Left forelimb (tissue), 1 donor: ENCODE measurements around the gene PIK3CA.
"Not testable (repeated sequence)": the region's sequence is repeated elsewhere in the genome, so short reads cannot be mapped to it uniquely, and the experiment has no call there.

Experiments
- DNase-seq: peaks from one replicate; pipeline ENCODE4 v3.0.0-alpha.2; 2018; ENCODE audit warnings: low spot score

PIK3CA gene

GRCh38 chr3:179147873-179148615, at the start of gene PIK3CA:
TSS of gene PIK3CA (plus strand) at chr3:179148357. CDS start at chr3:179198826, 50,469 bp downstream.
- DNase-seq = peak; percentile 94

GRCh38 chr3:179098388-179099077, 49.6 kb upstream of the PIK3CA start:
- DNase-seq = no peak

GRCh38 chr3:179100652-179101051, 47.5 kb upstream of the PIK3CA start:
- no peak for DNase-seq

DNA sequence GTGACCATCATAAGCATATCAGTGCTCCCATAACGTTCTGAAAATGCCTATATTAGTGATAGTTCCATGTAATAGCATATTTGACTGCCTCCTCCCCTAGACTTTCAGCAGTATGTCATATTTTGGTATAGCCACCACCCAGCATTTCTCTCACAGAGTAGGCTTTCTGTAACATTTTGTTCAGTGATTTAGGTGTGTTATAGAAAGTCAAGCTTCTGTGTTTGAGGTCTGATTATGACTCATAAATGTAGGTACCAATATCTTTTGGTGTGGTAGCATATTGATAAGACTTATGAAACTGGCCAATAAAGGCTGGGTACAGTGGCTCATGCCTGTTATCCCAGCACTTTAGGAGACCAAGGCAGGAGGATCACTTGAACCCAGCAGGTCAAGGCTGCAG, 42.3 kb upstream of the PIK3CA start:
- no peak for DNase-seq

GRCh38 chr3:179107617-179108016, 40.5 kb upstream of the PIK3CA start:
- DNase-seq = no peak

GRCh38 chr3:179108086-179108485, 40.1 kb upstream of the PIK3CA start:
- DNase-seq = no peak

DNA sequence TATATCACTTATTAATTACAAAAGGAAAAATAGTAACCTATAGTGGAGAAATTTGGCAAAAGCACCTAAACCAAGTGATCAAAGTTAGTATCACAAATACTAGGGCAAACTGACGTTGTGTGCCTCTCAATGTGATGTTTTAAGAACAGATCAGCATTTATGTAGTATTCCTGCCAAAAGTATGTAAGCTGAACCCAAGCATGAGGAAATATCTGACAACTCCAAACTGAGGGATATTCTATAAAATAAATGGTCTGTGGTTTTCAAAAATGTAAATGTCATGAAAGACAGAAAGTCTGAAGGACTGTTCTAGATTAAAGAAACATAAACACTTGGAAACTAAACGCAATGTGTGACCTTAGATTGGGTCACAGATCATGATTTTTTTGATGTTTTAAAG, 34.3 kb upstream of the PIK3CA start:
- DNase-seq = no peak

GRCh38 chr3:179115444-179115843, 32.7 kb upstream of the PIK3CA start:
- DNase-seq = not testable (repeated sequence)

- DNase-seq = no peak
Measured at GRCh38 chr3:179116816-179117215, 31.3 kb upstream of the PIK3CA start.

- not testable (repeated sequence) for DNase-seq
Measured at GRCh38 chr3:179132191-179132890, 15.8 kb upstream of the PIK3CA start.

DNA sequence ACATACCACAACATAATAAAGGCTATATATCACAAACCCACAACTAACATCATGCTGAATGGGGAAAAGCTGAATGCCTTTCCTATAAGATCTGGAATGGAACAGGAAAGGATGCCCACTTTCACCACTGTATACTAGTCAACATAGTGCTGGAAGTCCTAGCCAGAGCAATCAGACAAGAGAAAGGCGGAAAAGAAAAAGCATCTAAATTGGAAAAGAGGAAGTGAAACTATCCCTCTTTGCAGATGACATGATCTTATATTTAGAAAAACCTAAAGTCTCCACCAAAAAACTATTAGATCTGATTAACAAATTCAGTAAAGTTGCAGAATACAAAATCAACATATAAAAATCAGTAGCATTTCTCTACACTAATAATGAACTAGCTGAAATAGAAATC, 14.6 kb upstream of the PIK3CA start:
- DNase-seq = no peak

- no peak for DNase-seq
Measured at GRCh38 chr3:179136195-179136594, 12.0 kb upstream of the PIK3CA start.

- DNase-seq = no peak
Measured at GRCh38 chr3:179141890-179142289, 6.3 kb upstream of the PIK3CA start.

DNA sequence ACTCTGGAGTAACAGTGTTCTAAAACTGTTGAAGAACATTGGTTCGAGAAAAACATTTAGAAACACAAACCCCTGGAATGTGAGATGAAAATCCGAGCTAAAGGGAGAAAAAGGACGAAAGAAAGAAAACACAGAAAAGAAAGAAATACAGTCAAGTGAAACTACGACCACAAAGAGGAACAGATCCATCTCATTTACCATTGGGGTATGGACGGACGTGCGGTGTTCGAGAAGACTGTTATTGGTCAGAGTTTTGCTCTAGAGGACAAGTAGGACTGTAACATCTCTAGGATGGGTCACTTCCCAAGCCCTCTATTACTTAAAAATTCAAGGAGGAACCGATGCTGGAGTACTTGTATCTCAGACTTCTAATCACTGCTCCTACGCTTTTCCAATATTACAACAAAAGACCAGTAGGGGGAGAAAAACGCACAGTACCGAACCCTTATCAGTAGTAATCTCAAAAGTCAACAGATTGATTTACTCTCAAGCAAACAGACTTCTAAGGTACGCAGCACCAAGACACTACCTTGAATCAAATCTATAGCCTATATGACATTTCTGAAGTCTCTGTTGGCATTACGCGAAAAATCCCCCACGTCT, 1.1 kb upstream of the PIK3CA start:
- peak; percentile 61 for DNase-seq

DNA sequence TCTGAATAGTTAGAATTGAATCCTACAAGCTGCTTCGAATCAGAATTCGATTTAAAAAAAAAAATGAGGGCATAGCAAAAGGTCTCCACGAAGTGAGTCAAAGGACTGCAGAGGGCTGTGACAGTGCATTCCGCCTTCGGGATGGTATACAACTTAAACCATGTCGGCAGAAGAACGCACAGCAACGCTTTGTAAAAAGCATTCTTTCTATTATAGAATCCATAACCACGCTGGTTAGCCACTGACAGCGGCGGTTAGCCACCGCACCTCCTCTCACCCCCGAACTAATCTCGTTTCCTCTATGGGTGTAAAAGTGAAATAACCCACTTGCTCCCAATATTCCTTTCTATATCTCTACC, 664 bp upstream of the PIK3CA start:
- no peak for DNase-seq

GRCh38 chr3:179148616-179149405, 654 bp downstream of the PIK3CA start:
- peak; percentile 78 for DNase-seq

- no peak for DNase-seq
Measured at GRCh38 chr3:179149406-179149867, 1.3 kb downstream of the PIK3CA start.

- DNase-seq = no peak
Measured at GRCh38 chr3:179149951-179150350, 1.8 kb downstream of the PIK3CA start.

DNA sequence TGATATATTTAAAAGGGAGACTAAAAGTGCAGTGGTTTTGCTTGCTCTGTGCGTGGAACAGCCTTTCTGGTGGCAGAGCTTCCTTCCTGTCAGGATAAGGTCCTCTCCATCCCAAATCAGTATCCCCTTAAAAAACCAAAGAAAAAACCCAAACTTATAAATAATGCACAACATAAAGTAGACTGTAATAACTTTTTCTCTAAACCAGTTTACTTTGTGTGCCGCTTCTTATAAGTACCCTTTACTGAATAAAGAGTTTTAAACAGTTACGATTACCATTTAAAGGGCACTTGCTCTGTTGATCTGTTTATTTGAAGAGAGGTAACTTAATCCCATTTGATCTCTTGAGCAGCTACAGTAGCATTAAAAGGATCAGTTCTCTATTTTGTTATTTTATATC, 2.5 kb downstream of the PIK3CA start:
- no peak for DNase-seq

DNA sequence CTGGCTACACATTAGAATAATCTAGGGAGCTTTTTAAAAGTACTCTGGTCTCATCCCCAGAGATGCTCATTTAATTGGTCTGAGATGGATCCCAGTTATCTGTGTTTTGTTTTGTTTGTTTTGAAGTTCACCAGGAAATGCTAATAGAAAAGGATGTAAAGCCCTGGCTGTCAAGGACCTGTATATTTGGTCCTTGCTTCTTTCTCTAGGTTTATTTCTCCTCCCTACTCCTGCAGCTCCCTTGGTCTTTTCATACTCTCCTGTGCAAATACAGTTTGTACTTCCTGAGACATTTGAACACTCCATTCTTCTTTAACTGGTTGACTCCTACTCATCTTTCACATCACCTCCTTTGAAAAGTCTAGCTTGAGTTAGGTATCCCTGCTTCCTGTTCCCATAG, 3.3 kb downstream of the PIK3CA start:
- DNase-seq = no peak

GRCh38 chr3:179156170-179156569, 8.0 kb downstream of the PIK3CA start:
- DNase-seq = no peak

DNA sequence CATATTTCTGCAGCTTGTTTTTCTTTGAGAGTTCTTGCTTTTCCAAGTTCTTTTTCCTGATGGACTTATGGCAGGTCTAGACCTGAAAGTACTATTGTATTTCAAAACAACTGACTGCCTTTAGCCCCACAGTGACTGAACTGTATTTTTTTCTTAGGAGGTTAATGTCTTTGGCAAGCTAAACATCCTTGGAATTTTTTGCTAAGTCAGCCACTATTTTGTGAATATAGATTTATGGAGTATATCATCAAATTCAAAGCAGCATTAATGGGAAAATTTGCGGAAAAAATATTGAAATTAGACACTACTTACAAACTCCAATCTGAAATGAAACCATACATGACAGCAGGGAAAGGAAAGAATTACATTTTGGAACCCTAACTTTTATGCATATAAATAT, 8.6 kb downstream of the PIK3CA start:
- no peak for DNase-seq
